KBM-7 (cell line): ENCODE data around the gene FAM131C.
"Not testable (repeated sequence)": the region's sequence is repeated elsewhere in the genome, so short reads cannot be mapped to it uniquely, and the experiment has no call there.

ENCODE experiments used
- DNase-seq: peaks from one replicate; pipeline ENCODE4 v3.0.0-alpha.2; 2015
- in situ Hi-C: fragments of 300-500 bp; cut with MboI; formaldehyde crosslinking; loops from 2 replicates; pipeline ENCODE4 v1.14.3; 2020; ENCODE audit warnings: low sequenced_read_pairs, low pct_unique_long_range_greater_than_20kb, mixed read lengths

FAM131C gene

DNA sequence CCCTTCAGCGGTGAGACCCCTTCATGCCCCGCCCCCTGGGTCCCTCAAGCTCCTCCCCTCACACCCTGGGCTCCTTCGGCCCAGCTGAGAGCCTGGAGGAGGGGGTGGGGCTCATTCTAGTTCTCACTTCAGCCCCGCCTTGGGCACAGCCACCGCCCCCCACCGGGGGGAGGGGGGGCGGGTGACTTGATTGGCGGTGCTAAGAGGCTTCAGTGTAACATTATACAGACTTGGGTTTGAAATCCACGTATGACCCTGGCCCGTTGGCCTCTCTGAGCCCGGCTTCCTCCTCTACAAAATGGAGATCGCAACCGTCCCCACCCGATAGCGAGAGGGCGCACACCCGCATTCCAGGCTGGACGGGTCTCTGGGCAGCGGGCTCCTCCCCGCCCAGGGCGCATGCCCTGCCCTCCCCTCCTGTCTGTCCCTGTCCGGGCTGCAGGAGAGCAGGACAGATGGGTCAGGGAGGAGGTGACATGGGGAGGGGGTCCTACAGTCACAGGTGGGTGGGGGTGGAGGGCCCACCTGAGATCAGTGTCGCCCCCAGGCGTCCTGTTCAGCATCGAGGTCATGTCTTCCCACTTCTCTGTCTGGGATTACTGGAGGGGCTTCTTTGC, 24.8 kb downstream of the FAM131C start:
- in situ Hi-C loops: no loop called here
- DNase-seq: peak; percentile 51

- no peak for DNase-seq
- in situ Hi-C loops: no loop called here
Measured at GRCh38 chr1:16047791-16048475, 25.5 kb downstream of the FAM131C start.

DNA sequence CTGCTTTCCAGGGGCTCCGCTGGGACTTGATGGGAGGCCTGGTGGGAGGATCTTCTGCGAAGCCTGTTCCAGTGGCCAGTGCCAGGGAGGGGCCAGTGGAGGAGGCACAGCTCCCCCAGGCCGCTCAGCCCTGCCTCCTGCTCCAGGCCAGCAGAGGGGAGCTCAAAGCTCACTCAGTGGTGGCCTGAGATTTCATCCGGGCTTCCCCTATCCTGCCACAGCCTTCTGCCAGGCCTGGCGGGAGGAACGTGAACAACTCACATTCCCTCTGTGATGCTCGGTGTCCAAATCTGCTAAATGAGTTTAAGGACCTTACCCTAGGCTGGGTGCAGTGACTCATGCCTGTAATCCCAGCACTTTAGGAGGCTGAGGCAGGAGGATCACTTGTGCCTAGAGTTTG, 26.6 kb downstream of the FAM131C start:
- in situ Hi-C loops: no loop called here
- no peak for DNase-seq

- no peak for DNase-seq
- in situ Hi-C loops: no loop called here
Measured at GRCh38 chr1:16043950-16044349, 29.5 kb downstream of the FAM131C start.

- in situ Hi-C loops: no loop called here
- DNase-seq: no peak
Measured at GRCh38 chr1:16043521-16043920, 29.9 kb downstream of the FAM131C start, which contains the start of gene CLCNKB. Gene CLCNKB, plus strand, starts transcription at chr1:16043782. Its CDS starts 711 bp downstream, at chr1:16044493.

DNA sequence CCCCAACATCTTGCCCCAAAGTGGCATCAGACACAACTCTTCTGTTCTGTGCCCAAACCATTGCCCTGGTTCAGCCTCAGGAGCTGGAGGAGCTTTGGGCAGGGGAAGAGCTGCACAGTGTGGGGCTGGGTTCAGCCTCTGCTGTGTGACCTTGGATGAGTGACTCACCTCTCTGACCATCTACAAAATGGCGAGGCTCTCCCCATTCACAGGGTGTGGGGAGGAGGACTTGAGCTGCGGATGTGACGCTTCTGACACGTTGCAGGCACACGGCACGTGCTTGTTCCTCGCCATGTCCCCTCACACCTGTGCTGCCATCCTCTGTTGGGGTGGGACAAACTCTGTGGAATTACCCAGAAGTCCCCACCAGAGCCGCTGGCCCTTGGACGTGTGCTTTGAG, 30.8 kb downstream of the FAM131C start:
- DNase-seq, in situ Hi-C loops: not testable (repeated sequence)

DNA sequence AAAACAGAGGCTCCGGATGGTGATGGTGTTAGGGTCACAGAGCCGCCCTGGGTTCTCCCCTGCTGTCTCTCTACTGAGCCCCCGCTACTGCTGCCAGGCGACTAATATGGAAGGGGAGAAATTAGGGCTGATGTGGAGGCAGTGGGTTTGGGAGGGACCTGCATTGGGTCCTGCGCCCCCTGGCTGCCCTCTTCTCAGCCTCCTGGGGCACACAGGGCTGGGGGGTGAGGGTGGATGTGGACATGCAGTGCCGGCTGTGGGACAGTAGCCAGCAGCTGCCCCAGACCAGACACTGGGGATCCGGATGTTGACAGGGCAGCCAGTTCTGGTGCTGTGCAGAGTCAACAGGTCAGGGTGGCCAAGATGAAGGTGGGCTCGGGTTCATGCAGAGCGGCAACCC, 31.4 kb downstream of the FAM131C start:
- DNase-seq: no peak
- in situ Hi-C loops: no loop called here

DNA sequence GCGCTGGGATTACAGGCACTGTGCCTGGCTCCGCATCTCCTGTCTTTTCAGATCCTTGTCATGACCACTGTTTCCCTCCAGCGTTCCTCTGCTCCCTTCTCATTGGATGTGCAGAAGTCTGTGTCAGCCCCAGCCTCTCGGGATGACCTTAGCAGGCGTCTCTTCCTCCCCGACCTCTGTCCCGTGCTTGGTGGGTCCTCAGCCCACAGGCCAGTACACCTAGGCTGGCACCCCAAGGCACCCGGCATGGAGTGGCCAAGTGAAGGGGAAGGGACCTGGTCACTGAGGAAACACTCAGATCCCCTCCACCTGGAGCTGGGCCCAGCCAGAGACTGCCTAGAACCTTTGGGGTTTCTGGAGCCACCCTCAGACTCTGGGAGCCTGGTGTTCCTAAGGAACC, 32.3 kb downstream of the FAM131C start:
- no peak for DNase-seq
- in situ Hi-C loops: no loop called here

GRCh38 chr1:16039871-16040270, 33.6 kb downstream of the FAM131C start:
- in situ Hi-C loops, DNase-seq: not testable (repeated sequence)

GRCh38 chr1:16038620-16038912, 34.9 kb downstream of the FAM131C start:
- no peak for DNase-seq
- in situ Hi-C loops: no loop called here

- in situ Hi-C loops: not testable (repeated sequence)
Measured at GRCh38 chr1:16036461-16036860, 37.0 kb downstream of the FAM131C start.

DNA sequence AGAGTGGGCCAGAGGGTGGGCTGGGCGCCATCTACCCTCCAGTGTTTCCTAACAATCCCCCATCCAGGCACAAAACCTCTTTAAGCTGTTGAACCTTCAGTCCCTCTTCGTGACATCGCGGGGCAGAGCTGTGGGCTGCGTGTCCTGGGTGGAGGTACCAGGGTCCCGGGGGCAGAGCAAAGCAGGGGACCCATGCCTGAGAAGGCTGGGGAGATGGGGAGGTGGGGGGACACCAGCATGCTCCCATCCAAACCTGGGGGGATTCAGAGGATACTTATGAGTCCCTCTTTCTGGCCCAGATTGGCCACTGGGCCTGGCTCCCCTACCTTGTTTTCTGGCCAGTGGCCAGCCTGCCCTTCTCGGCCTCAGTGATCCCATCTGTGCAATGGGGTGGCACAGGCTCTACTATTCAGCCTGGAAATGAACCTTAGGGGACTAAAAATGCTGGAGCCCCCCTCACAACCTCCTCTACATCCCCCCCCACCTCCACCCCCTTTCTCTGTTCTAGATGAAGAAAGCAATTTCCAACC, 40.3 kb downstream of the FAM131C start:
- in situ Hi-C loops: not testable (repeated sequence)

More at GRCh38 chr1:16036461-16036860, 37.0 kb downstream of the FAM131C start:
- not testable (repeated sequence) for DNase-seq

DNA sequence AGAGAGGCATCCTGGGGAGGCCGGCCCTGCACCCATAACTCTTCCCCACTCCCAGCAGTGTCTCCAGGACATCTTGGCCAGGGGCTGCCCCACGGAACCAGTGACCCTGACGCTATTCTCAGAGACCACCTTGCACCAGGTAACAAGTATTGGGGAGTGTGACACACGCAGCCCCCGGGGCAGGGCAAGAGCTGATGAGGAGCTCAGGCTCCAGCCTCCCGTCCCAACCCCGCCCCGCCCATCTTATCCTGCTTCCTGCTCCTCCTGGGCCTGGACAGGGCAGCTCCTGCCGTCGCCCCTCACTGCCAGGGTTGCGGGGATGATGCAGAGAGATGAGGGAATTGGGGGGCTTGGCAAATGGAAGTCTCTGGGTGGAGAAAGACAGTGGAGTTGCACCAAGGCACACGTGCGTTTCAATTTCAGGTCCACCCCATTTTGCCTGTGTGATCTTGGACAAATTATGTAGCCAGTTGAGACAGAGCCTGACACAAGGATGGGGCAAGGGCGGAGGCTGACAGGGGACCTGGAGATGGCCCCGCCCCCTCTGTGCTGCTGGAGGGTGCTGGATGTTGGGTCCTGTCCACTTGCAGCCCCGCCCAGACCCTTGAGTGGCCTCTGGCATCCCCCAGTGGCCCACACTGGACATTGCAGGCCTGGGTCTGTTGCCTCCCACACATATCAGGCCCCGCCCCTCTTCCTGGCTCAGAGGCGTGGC, 40.9 kb downstream of the FAM131C start:
- in situ Hi-C loops: no loop called here
- peak; percentile 85 for DNase-seq

More for the DNA sequence above, 40.3 kb downstream of the FAM131C start:
- not testable (repeated sequence) for DNase-seq

DNA sequence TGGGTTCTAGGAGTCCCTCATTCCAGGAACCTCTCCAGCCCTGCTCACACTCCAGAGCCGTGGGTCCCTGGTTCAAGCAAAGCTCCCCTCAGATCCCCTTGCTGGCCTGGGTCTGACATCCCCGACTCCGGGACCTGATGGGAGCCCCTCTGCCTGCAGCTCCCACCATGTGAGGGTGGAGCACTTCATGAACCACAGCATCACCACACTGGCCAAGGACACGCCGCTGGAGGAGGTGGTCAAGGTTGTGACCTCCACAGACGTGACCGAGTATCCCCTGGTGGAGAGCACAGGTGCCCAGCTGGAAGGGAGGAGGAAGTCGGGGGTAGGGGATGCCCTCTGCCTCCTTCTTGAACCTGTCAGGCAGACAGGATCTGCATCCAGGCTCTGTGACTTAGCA, 41.9 kb downstream of the FAM131C start:
- no peak for DNase-seq
- in situ Hi-C loops: no loop called here

DNA sequence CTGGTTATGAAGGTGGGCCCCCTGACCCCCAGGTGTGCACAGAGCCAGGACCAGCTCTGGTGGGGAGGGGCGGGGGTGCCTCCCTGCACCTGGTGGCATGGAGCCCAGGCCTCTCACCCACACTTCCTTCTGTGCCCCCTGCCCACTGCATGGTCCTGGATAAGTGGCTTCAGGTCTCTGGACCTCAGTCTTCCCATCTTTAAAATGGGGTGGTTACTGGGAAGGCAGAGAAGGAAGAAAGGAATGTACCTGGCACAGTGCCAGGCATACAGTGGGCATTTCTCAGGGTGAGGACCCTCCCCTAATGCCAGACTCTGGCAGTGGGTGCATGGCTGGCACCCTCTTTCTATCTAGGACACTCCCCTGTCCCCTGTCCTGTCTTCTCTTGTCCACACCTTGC, 44.2 kb downstream of the FAM131C start:
- in situ Hi-C loops: no loop called here
- no peak for DNase-seq

- in situ Hi-C loops, DNase-seq: not testable (repeated sequence)
Measured at GRCh38 chr1:16029003-16029268, 44.5 kb downstream of the FAM131C start.

GRCh38 chr1:16028237-16029002, 45.0 kb downstream of the FAM131C start:
- DNase-seq: no peak
- in situ Hi-C loops: no loop called here

GRCh38 chr1:16026723-16027484, 46.5 kb downstream of the FAM131C start:
- in situ Hi-C loops: no loop called here

DNA sequence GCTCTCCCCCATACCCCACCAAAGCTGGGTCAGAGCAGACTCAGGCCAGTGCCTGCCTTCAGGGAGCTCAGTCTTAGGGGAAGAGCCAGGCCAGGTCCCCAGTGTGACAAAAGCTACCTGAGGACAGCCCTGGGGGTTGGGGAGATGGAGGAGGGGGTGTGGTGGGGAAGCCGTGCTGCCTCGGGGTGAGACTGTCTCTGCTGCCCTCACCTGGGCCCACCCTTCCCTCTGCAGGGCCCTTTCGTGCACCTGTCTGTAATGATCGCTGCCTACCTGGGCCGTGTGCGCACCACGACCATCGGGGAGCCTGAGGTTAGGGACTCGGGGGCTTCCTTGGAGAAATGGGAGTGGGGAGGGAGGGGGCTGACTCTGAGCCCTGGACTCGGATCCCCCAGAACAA, 47.1 kb downstream of the FAM131C start:
- DNase-seq, in situ Hi-C loops: not testable (repeated sequence)

More at GRCh38 chr1:16026723-16027484, 46.5 kb downstream of the FAM131C start:
- DNase-seq: no peak
